Activated CD4-positive, alpha-beta T cell treated with anti-CD3 and anti-CD28 coated beads for 36 hours (primary cell): Measurements from ENCODE around the gene RALA. TPM values are rescaled to one million over a fixed set of nuclear protein-coding genes. Genes with fewer than 3 reads are reported as not detected.
A peak's percentile ranks its signal among the peaks of the same experiment; 100 is the strongest.
"Not testable (repeated sequence)": the region's sequence is repeated elsewhere in the genome, so short reads cannot be mapped to it uniquely, and the experiment has no call there.

Source experiments
- ATAC-seq: fragments of 200-7000 bp; cut with Tn5 transposase; one replicate; pipeline ENCODE4 v1.10.0; 2021; ENCODE audit warnings: mild to moderate bottlenecking, moderate library complexity
- CTCF ChIA-PET: fragments of 350-600 bp; sonication (Branson Sonifier 250); formaldehyde crosslinking; loops from one replicate; lab custom pipeline; 2021; ENCODE audit warnings: antibody characterized with exemption; lab: Charles Lee
- POLR2A ChIA-PET: fragments of 350-600 bp; sonication (Branson Sonifier 250); formaldehyde crosslinking; loops from one replicate; lab custom pipeline; 2021; ENCODE audit warnings: antibody characterized with exemption, inconsistent platforms; lab: Charles Lee
- DNase-seq: peaks from one replicate; pipeline ENCODE4 v3.0.0-alpha.2; 2020
- H3K27ac Mint-ChIP-seq: one replicate; pipeline ENCODE4 v1.8.0; 2021; ENCODE audit warnings: mixed read lengths
- H3K27me3 Mint-ChIP-seq: one replicate; pipeline ENCODE4 v1.8.0; 2021; ENCODE audit warnings: mixed read lengths
- H3K36me3 Mint-ChIP-seq: one replicate; pipeline ENCODE4 v1.8.0; 2021; ENCODE audit warnings: low read depth, mixed read lengths
- H3K4me1 Mint-ChIP-seq: one replicate; pipeline ENCODE4 v1.8.0; 2021; ENCODE audit warnings: mixed read lengths
- H3K4me3 Mint-ChIP-seq: one replicate; pipeline ENCODE4 v1.8.0; 2021; ENCODE audit warnings: mild to moderate bottlenecking, moderate library complexity, mixed read lengths
- H3K9me3 Mint-ChIP-seq: one replicate; pipeline ENCODE4 v1.8.0; 2021; ENCODE audit warnings: low read depth, mixed read lengths
- intact Hi-C, 2 experiments: fragments of 100-400 bp; cut with DNase I in 1 of 2; cut with micrococcal nuclease in 1 of 2; formaldehyde crosslinking; loops; one replicate each; pipeline versions ENCODE4 v1.14.2 to v1.15.1; 2022 to 2024; cut with DNase I, micrococcal nuclease
- total RNA-seq, 2 experiments: library from RNA; stranded (reverse); gene quantifications; one replicate each; pipeline ENCODE4 v1.2.3, GENCODE V29; 2021

Gene RALA
- total RNA-seq, 2 experiments from 2014 or later: 30.7 to 33.7 TPM

DNA sequence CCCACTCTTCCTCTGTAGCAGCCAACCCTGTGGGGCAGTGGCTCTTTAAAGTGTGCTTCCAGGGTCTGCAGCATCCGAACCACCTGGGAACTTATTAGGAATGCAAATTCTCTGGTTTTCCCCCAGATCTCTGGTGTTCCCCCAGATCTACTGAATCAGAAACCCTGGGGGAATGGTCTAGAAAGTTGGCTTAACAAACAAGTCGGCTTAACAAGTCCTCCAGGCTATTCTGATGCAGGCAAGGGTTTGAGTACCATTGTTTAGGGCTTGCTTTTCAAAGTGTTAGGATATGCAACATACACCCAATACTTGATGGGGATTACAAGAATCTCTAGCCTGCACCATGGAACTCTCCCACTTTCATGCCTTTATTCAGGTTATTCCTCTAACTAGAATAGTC is 126.3 kb downstream of the RALA start:
- Mint-ChIP-seq H3K4me1 (peaks cover 17% of the 10 kb centered on the region), H3K4me3 (no peak overlapping the region), H3K9me3 (peaks cover 1% of the 10 kb centered on the region), H3K36me3 (peaks cover 7% of the 10 kb centered on the region), H3K27ac (no peak overlapping the region), H3K27me3 (no peaks in the 10 kb centered on the region)
- ChIA-PET POLR2A (no interaction called here), CTCF (interaction anchor here (0.6 to 20.6 kb wide), 2 partner anchors 83 to 171 kb away, joined by 3 to 388 read pairs; no protein-coding TSS in a partner anchor)
- ATAC-seq (no peak), DNase-seq (no peak)
- intact Hi-C loops: no loop called here

DNA sequence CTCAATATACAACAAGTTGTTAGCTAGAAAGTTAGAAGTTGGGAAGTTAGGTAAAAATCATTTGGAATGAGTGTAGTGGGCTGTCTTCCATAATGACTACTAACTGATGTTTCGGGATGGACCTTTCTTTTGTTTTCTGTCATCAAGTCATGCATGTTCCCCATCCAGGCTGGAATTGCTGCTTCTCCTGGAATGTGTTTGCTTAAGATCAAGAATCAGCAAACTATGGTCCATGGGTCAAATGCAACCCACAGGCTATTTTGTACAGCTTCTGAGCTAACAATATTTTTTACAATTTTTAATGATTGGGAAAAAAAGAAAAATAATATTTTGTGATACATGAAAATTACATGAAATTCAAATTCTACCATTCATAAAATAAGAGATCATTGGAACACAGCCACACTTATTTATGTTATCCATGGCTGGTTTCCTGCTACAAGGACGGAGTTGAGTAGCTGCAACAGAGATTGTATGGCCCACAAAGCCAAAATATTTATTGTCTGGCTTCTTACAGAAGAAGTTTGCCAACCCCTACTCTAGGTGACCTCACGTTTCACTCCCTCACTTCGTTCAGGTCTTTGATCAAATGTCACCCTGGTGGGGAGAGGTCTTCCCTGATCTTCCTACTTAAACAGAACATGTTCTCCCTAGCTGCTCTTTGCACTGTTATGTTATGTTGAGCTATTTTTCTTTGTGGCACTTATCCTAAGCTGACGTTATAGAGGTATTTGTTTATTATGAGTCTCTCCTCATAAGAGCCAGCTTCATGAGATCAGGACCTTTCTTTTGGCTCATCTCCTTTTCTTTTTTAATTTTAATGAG is 127.1 kb downstream of the RALA start:
- H3K27ac Mint-ChIP-seq: no peak overlapping the region
- DNase-seq (no peak), ATAC-seq (no peak)
- H3K36me3 Mint-ChIP-seq: peaks cover 7% of the 10 kb centered on the region
- peaks cover 1% of the 10 kb centered on the region for H3K9me3 Mint-ChIP-seq
- intact Hi-C loops: no loop called here
- peaks cover 22% of the 10 kb centered on the region for H3K4me1 Mint-ChIP-seq
- no peaks in the 10 kb centered on the region for H3K27me3 Mint-ChIP-seq
- ChIA-PET CTCF (interaction anchor here (0.6 to 20.6 kb wide), 3 partner anchors 82 to 172 kb away, joined by 3 to 388 read pairs (median 3); no protein-coding TSS in a partner anchor), POLR2A (interaction anchor here (0.6 kb wide), 2 partner anchors 146 to 174 kb away, joined by 3 to 6 read pairs; no protein-coding TSS in a partner anchor)
- H3K4me3 Mint-ChIP-seq: no peak overlapping the region

- H3K27ac Mint-ChIP-seq, DNase-seq, H3K4me3 Mint-ChIP-seq, POLR2A ChIA-PET, H3K27me3 Mint-ChIP-seq, ATAC-seq, intact Hi-C loops, H3K9me3 Mint-ChIP-seq: not testable (repeated sequence)
- peaks cover 10% of the 10 kb centered on the region for H3K36me3 Mint-ChIP-seq
- CTCF ChIA-PET: interaction anchor here (1.1 kb wide), 1 partner anchor 172 kb away, joined by 3 read pairs; no protein-coding TSS in a partner anchor
- peaks cover 16% of the 10 kb centered on the region for H3K4me1 Mint-ChIP-seq
Measured at GRCh38 chr7:39753237-39753636, 129.9 kb downstream of the RALA start.

GRCh38 chr7:39753823-39754325 is 130.5 kb downstream of the RALA start:
- Mint-ChIP-seq H3K27me3 (no peaks in the 10 kb centered on the region), H3K4me1 (peaks cover 15% of the 10 kb centered on the region), H3K27ac (no peak overlapping the region), H3K9me3 (peaks cover 1% of the 10 kb centered on the region), H3K36me3 (peaks cover 10% of the 10 kb centered on the region), H3K4me3 (no peak overlapping the region)
- POLR2A ChIA-PET: no interaction called here
- ATAC-seq: no peak
- no peak for DNase-seq
- CTCF ChIA-PET: interaction anchor here (0.7 to 1.1 kb wide), 2 partner anchors 33 to 173 kb away, joined by 3 read pairs; no protein-coding TSS in a partner anchor
- intact Hi-C loops: no loop called here

DNA sequence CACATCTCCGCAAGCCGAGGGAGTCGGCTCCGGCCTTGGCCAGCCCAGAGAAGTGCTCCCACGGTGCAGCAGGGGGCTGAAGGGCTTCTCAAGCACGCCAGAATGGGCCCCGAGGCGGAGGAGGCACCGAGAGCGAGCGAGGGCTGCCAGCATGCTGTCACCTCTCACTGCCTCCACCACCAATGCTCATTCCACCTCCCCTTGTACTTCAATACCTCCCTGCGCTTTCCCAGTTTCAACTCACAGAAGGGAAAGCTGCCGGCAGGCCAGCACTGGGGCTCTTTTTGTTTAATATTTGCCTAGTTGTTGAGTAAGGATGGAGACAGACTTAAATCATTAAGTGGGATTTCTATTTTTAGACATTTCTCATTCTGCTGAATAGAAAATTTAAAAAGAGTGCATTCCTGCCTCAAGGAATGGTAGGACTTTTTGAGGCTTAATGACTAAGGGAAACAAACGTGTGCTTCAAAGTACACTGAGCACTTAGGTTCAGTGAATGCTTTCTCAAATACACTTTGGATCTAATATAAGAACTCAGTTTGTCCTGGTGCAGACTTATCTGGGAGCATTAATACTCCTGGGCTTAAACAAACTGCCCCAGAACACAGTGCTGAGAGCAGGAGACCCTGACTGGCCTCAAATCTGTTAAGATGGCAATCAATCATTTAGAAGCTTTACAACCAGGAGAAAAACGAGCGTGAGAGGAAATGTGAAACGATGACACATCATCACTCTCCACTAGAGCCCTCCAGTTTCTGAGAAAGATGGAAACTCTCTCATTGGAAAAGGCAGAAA is 131.2 kb downstream of the RALA start:
- ATAC-seq (peak; percentile 81), DNase-seq (no peak)
- ChIA-PET POLR2A (no interaction called here), CTCF (interaction anchor here (0.7 to 2.1 kb wide), 3 partner anchors 8 to 175 kb away, joined by 3 to 11 read pairs (median 4); no protein-coding TSS in a partner anchor)
- Mint-ChIP-seq H3K36me3 (peaks cover 10% of the 10 kb centered on the region), H3K4me3 (no peak overlapping the region), H3K27ac (peak overlapping the region; percentile 77), H3K27me3 (no peaks in the 10 kb centered on the region), H3K9me3 (peaks cover 1% of the 10 kb centered on the region), H3K4me1 (peaks cover 11% of the 10 kb centered on the region)
- intact Hi-C loops: no loop called here

DNA sequence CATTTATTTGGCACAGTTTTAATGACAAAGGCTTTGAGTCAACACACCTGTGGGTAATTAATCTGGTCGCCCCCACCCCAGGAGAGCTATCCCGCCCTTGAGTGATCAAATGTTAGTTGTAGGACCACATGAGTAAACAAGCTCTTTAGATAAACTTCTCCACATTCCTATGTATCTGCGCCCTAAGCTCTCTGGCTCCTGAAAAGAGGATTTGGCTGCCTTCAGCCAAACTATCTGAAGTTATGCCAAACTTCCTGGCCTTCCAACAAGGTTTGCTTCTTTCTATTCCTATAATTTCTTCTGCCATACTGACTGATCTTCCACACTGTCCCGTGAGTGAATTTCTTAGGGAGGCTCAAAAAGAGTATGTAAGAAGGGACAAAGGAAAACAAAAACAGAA is 134.2 kb downstream of the RALA start:
- Mint-ChIP-seq H3K4me1 (peaks cover 11% of the 10 kb centered on the region), H3K4me3 (no peak overlapping the region), H3K27me3 (no peaks in the 10 kb centered on the region), H3K9me3 (peaks cover 1% of the 10 kb centered on the region), H3K27ac (no peak overlapping the region), H3K36me3 (peaks cover 10% of the 10 kb centered on the region)
- ChIA-PET POLR2A (no interaction called here), CTCF (interaction anchor here (1.7 kb wide), 1 partner anchor 10 kb away, joined by 3 read pairs; no protein-coding TSS in a partner anchor)
- ATAC-seq (no peak), DNase-seq (no peak)
- intact Hi-C loops: no loop called here

Other genes with a start within 250 kb of the RALA start
- gene YAE1, start 57.2 kb upstream of the RALA start, total RNA-seq: 10 to 100 TPM in 1 of 2 experiments, 1 to 10 TPM in 1; 9.8 to 13.5 TPM